Right cardiac atrium (tissue), 5 donors: ENCODE results near the gene EFL1. TPM values are rescaled to one million over a fixed set of nuclear protein-coding genes. Genes with fewer than 3 reads are reported as not detected.
A peak's percentile ranks its signal among the peaks of the same experiment; 100 is the strongest.
"Not testable (repeated sequence)": the region's sequence is repeated elsewhere in the genome, so short reads cannot be mapped to it uniquely, and the experiment has no call there.

Experiments
- ATAC-seq, 2 donors: fragments of 200-7000 bp; cut with Tn5 transposase; one replicate each; pipeline versions ENCODE4 v1.8.0 to v1.9.1; 2020; ENCODE audit warnings: moderate library complexity in 2 of 2, mild to moderate bottlenecking in 1 of 2
- DNase-seq, 3 donors: peaks; one replicate each; pipeline ENCODE4 v3.0.0-alpha.2; 2020
- H3K27ac ChIP-seq: one replicate; pipeline ENCODE4 v1.5.1; 2013; ENCODE audit warnings: mild to moderate bottlenecking, low read length, control low read depth, moderate library complexity
- H3K27me3 ChIP-seq: one replicate; pipeline ENCODE4 v1.6.1; 2013; ENCODE audit not compliant: control insufficient read depth, insufficient read depth
- H3K4me1 ChIP-seq: one replicate; pipeline ENCODE4 v1.6.1; 2013; ENCODE audit warnings: low read length; ENCODE audit not compliant: control insufficient read depth, insufficient read depth
- H3K4me3 ChIP-seq: one replicate; pipeline ENCODE4 v1.5.1; 2013; ENCODE audit warnings: low read length, control low read depth
- H3K9me3 ChIP-seq: one replicate; pipeline ENCODE4 v1.6.1; 2013; ENCODE audit warnings: low read length; ENCODE audit not compliant: control insufficient read depth
- WGBS: extraction: QIAGEN DNeasy Blood & Tissue Kit; methylation state at CpG from one replicate; pipeline ENCODE4 v1.1.7; 2013; 5-methylcytosine and 5-hydroxymethylcytosine counted together
- intact Hi-C, 4 donors: fragments of 100-400 bp; cut with DNase I; formaldehyde crosslinking; loops; one replicate each; pipeline versions ENCODE4 v1.11.0 to v1.14.0; 2022 to 2023
- polyA plus RNA-seq: library from polyadenylated mRNA; stranded (reverse); fragments of 200-250 nt; gene quantifications from one replicate; pipeline ENCODE4 v1.2.3, GENCODE V29; 2013
- total RNA-seq, 4 donors: library from RNA; stranded (reverse); fragmentation: NEBNext Ultra II Directional; extraction: Animal tissue kit (Norgen Biotek cat#: 25700); gene quantifications; one replicate each; pipeline ENCODE4 v1.2.1, GENCODE V29; 2021
- donor health status: healthy with polysubstance abuse.
- donor health status: DM: no; HTN: yes; CAD: no.
- donor health status: DM: no; HTN: no; CAD: no.
- donor health status: DM: no; HTN: yes; CAD: no; lungs with severe emphysema.
- donor health status: DM: yes; HTN: yes; CAD: no.

EFL1 gene
- total and polyA plus RNA-seq, 5 donors: 5.9 to 15.4 (median 11.0) TPM

- ATAC-seq: no peak
- H3K4me3 ChIP-seq: no peak overlapping the region
- WGBS: 87% methylated on average over 2 of the region's 2 CpGs
These were observed 66.2 kb downstream of the EFL1 start for GRCh38 chr15:82196353-82196752.

DNA sequence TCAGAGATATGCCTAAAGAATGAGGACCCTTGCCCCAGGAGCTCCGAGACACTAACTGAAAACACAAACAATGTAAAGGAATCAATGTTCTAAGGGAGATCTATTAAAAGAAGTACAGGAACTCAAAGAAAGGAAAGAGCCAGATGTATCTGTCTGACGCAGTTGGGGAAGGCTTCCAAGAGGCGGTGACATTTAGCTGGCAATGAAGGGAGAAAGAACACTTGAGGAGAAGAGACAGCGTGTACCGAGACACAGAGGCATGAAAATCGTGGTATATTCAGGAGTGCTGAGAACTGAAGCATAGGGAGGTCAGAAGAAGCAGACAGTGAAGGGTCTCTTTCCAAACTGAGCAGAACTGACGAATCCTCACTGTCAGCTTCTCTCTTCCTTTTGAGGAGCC, 66.7 kb downstream of the EFL1 start:
- not testable (repeated sequence) for H3K27me3 ChIP-seq, H3K9me3 ChIP-seq, H3K4me3 ChIP-seq, H3K4me1 ChIP-seq
- WGBS: 54% methylated on average over 7 of the region's 7 CpGs
- ATAC-seq: peak; percentile 87 to 88
- intact Hi-C loops: loop anchor here in 2 of 4 donors (5.0 to 10.0 kb wide), 2 partner anchors 711 to 714 kb away; no protein-coding TSS in a partner anchor
- peak; percentile 40 to 84 (median 58) for DNase-seq
- H3K27ac ChIP-seq: peak overlapping the region; percentile 96

More at GRCh38 chr15:82196353-82196752, 66.2 kb downstream of the EFL1 start:
- Histone ChIP-seq H3K9me3 (no peaks in the 10 kb centered on the region), H3K27me3 (no peaks in the 10 kb centered on the region), H3K4me1 (no peaks in the 10 kb centered on the region), H3K27ac (peak overlapping the region; percentile 96)
- no peak for DNase-seq
- intact Hi-C loops: loop anchor here in 2 of 4 donors (5.0 to 10.0 kb wide), 2 partner anchors 712 to 714 kb away; no protein-coding TSS in a partner anchor

DNA sequence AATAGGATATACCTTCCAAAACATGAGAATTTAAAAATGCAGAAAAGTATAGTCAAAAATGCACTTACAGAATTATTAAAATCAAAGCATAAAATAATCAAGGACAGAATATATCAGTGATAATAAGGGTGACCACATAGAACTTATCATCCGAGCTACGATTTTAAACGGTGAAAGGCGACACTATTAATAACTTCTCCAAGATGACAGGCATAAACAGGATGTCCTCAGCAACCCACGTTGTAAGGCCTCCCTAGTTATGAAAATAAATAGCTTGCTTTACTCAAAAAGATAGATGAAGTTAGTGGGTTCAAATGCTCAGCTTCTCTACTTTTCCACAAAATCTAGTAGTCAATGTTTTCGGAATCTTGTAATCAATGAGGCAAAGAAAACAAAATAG, 68.0 kb downstream of the EFL1 start:
- DNase-seq, H3K27me3 ChIP-seq, H3K4me3 ChIP-seq, H3K4me1 ChIP-seq, H3K9me3 ChIP-seq, H3K27ac ChIP-seq: not testable (repeated sequence)
- 39% methylated on average over 6 of the region's 6 CpGs for WGBS
- peak; percentile 53 to 60 for ATAC-seq
- intact Hi-C loops: loop anchor here in 1 of 4 donors (10.0 kb wide), 1 partner anchor 710 kb away; no protein-coding TSS in a partner anchor

- not testable (repeated sequence) for H3K27ac ChIP-seq, DNase-seq, H3K9me3 ChIP-seq, H3K4me3 ChIP-seq, H3K4me1 ChIP-seq, H3K27me3 ChIP-seq
- peak in 1 of 2 donors; percentile 40 for ATAC-seq
- intact Hi-C loops: loop anchor here in 1 of 4 donors (10.0 kb wide), 1 partner anchor 709 kb away; no protein-coding TSS in a partner anchor
- no CpG with 5 or more reads among the region's 1 CpG for WGBS
These were observed 69.1 kb downstream of the EFL1 start for GRCh38 chr15:82193435-82193834.

- intact Hi-C loops: loop anchor here in 1 of 4 donors (10.0 kb wide), 1 partner anchor 708 kb away; no protein-coding TSS in a partner anchor
- 95% methylated on average over 4 of the region's 4 CpGs for WGBS
- not testable (repeated sequence) for H3K9me3 ChIP-seq, H3K27ac ChIP-seq, ATAC-seq, DNase-seq, H3K4me3 ChIP-seq, H3K4me1 ChIP-seq, H3K27me3 ChIP-seq
These were observed 70.1 kb downstream of the EFL1 start for GRCh38 chr15:82192394-82192793.

GRCh38 chr15:82186719-82187406, 75.7 kb downstream of the EFL1 start:
- no peak for ATAC-seq
- no peak for DNase-seq
- intact Hi-C loops: no loop called here
- Histone ChIP-seq H3K4me1 (peaks cover 7% of the 10 kb centered on the region), H3K27ac (no peak overlapping the region), H3K27me3 (no peaks in the 10 kb centered on the region), H3K9me3 (no peaks in the 10 kb centered on the region), H3K4me3 (no peak overlapping the region)
- WGBS: 87% methylated on average over 6 of the region's 6 CpGs

DNA sequence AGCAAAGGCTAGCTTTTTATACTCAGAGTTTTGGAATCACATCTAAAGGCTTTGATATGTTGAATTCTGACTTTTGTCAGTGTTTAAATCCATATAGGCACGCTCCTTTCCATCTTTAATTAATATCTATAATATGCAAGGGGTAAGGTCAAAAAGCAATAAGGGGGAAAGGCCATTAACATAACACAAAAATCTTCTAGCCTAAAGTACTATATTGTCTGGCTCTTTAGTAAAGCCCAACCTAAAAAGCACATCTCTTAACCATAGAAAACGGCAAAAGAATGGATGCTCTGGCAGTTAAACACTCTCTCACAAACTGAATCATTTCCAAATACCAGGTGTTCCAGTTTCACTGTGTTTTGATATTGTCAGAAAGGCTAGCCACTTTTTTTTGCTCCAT, 76.4 kb downstream of the EFL1 start:
- WGBS: 96% methylated on average over 2 of the region's 2 CpGs
- intact Hi-C loops: no loop called here
- DNase-seq (no peak), ATAC-seq (no peak)
- Histone ChIP-seq H3K4me3 (no peak overlapping the region), H3K27ac (no peak overlapping the region), H3K4me1 (peaks cover 7% of the 10 kb centered on the region), H3K9me3 (no peaks in the 10 kb centered on the region), H3K27me3 (no peaks in the 10 kb centered on the region)

GRCh38 chr15:82184776-82185175, 77.8 kb downstream of the EFL1 start:
- ATAC-seq (no peak), DNase-seq (no peak)
- intact Hi-C loops: no loop called here
- H3K27ac ChIP-seq: no peak overlapping the region
- H3K9me3 ChIP-seq: no peaks in the 10 kb centered on the region
- H3K27me3 ChIP-seq: no peaks in the 10 kb centered on the region
- H3K4me1 ChIP-seq: peaks cover 7% of the 10 kb centered on the region
- H3K4me3 ChIP-seq: no peak overlapping the region

DNA sequence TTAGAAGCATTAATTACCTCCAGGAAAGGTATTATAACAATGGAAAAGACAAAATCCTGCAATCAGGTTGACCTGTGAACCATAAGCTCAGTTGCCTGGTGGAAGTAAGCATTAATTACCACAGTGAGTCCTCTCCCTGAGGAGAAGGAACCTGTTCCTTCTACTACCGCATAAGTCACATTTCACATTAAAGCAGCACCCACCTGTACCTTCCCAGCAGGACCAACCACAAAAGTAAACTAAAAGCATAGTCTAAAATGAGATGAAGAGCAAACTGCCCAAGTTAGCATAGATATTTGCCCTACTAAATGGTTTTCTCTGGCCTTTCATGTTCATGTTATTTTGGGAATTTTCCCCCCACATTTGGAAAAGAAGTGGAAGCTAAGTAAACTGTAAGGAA, 78.2 kb downstream of the EFL1 start:
- Histone ChIP-seq H3K27me3 (no peaks in the 10 kb centered on the region), H3K27ac (no peak overlapping the region), H3K9me3 (no peaks in the 10 kb centered on the region), H3K4me3 (no peak overlapping the region), H3K4me1 (peaks cover 7% of the 10 kb centered on the region)
- ATAC-seq (no peak), DNase-seq (no peak)
- intact Hi-C loops: no loop called here
- WGBS: 87% methylated on average over 1 of the region's 1 CpG

- 65% methylated on average over 2 of the region's 2 CpGs for WGBS
- peak; percentile 69 to 93 for ATAC-seq
- Histone ChIP-seq H3K4me3 (no peak overlapping the region), H3K4me1 (peaks cover 7% of the 10 kb centered on the region), H3K27ac (peak overlapping the region; percentile 68), H3K27me3 (no peaks in the 10 kb centered on the region), H3K9me3 (no peaks in the 10 kb centered on the region)
- intact Hi-C loops: no loop called here
- no peak for DNase-seq
These were observed 79.2 kb downstream of the EFL1 start for GRCh38 chr15:82183121-82184031.

GRCh38 chr15:82181371-82181770, 81.2 kb downstream of the EFL1 start:
- peaks cover 5% of the 10 kb centered on the region for H3K4me1 ChIP-seq
- H3K27me3 ChIP-seq: no peaks in the 10 kb centered on the region
- DNase-seq: no peak
- intact Hi-C loops: no loop called here
- no peak overlapping the region for H3K4me3 ChIP-seq
- WGBS: 81% methylated on average over 2 of the region's 2 CpGs
- ATAC-seq: no peak
- H3K27ac ChIP-seq: no peak overlapping the region
- H3K9me3 ChIP-seq: no peaks in the 10 kb centered on the region
